Measurements from ENCODE around the gene OR10J1.

DNA sequence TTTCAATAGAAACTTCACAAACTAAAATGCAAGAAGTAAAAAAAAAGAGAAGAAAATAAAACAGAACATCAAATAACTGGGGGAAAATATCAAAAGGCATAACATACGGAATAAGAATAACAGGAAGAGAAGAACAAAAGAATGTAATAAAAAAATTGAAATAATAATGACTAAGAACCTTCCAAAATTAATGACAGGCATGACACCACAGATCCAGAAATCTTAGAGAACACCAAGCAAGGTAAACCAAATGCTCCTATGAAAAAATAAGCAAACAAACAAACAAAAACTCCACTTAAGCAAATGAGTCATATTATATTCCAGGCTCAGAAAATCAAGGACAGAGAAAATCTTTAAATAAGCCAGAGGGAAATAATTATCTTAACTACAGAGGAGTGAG, 8.7 kb downstream of the OR10J1 start:
- TF ChIP-seq, protein P1, sequence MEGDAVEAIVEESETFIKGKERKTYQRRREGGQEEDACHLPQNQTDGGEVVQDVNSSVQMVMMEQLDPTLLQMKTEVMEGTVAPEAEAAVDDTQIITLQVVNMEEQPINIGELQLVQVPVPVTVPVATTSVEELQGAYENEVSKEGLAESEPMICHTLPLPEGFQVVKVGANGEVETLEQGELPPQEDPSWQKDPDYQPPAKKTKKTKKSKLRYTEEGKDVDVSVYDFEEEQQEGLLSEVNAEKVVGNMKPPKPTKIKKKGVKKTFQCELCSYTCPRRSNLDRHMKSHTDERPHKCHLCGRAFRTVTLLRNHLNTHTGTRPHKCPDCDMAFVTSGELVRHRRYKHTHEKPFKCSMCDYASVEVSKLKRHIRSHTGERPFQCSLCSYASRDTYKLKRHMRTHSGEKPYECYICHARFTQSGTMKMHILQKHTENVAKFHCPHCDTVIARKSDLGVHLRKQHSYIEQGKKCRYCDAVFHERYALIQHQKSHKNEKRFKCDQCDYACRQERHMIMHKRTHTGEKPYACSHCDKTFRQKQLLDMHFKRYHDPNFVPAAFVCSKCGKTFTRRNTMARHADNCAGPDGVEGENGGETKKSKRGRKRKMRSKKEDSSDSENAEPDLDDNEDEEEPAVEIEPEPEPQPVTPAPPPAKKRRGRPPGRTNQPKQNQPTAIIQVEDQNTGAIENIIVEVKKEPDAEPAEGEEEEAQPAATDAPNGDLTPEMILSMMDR (IDR thresholded peaks at IDR 0.05 in 8 of 11, conservative IDR thresholded peaks at IDR 0.05 in 3 of 11) = no peak
- TF ChIP-seq POLR2A (IDR thresholded peaks at IDR 0.05) = no peak

All from spleen (tissue), 7 donors.